ENCODE data around the gene MIR17HG. TPM values are rescaled to one million over a fixed set of nuclear protein-coding genes. Genes with fewer than 3 reads are reported as not detected.

MIR17HG gene
- total RNA-seq, 2 donors from 2014 or later: 22.8 to 23.0 TPM

GRCh38 chr13:91356919-91357612, 9.6 kb downstream of the MIR17HG start:
- Mint-ChIP-seq H3K27me3 (ENCODE audit: insufficient read depth) (no peaks in the 10 kb centered on the region), H3K4me3 (no peak overlapping the region), H3K9me3 (no peaks in the 10 kb centered on the region), H3K4me1 (peaks cover 6% of the 10 kb centered on the region), H3K27ac (no peak overlapping the region), H3K36me3 (ENCODE audit: low read depth) (peaks cover 50% of the 10 kb centered on the region)
- H3K27me3 ChIP-seq (ENCODE audit: control insufficient read depth, insufficient read depth, low read length, poor library complexity, severe bottlenecking): no peaks in the 10 kb centered on the region
- TF ChIP-seq, protein P1, sequence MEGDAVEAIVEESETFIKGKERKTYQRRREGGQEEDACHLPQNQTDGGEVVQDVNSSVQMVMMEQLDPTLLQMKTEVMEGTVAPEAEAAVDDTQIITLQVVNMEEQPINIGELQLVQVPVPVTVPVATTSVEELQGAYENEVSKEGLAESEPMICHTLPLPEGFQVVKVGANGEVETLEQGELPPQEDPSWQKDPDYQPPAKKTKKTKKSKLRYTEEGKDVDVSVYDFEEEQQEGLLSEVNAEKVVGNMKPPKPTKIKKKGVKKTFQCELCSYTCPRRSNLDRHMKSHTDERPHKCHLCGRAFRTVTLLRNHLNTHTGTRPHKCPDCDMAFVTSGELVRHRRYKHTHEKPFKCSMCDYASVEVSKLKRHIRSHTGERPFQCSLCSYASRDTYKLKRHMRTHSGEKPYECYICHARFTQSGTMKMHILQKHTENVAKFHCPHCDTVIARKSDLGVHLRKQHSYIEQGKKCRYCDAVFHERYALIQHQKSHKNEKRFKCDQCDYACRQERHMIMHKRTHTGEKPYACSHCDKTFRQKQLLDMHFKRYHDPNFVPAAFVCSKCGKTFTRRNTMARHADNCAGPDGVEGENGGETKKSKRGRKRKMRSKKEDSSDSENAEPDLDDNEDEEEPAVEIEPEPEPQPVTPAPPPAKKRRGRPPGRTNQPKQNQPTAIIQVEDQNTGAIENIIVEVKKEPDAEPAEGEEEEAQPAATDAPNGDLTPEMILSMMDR (conservative IDR thresholded peaks at IDR 0.05): no peak
- H3K27ac ChIP-seq (ENCODE audit: low read depth, low read length): no peak overlapping the region
- H3K4me1 ChIP-seq (ENCODE audit: control insufficient read depth, insufficient read depth, low read length): no peaks in the 10 kb centered on the region
- H3K4me3 ChIP-seq (ENCODE audit: low read length): no peak overlapping the region
- H3K9me3 ChIP-seq (ENCODE audit: control insufficient read depth, low read length): no peaks in the 10 kb centered on the region
- DNase-seq: no peak
- H3K36me3 ChIP-seq (ENCODE audit: control insufficient read depth, insufficient read depth, low read length): peaks cover 61% of the 10 kb centered on the region
- no peak overlapping the region for H3K9ac ChIP-seq (ENCODE audit: extremely low read depth, low read length, poor library complexity, severe bottlenecking)
- 91% methylated on average over 5 of the region's 6 CpGs for WGBS, 2 experiments (ENCODE audit: insufficient coverage in 1 of 2, insufficient read length in 1 of 2)

DNA sequence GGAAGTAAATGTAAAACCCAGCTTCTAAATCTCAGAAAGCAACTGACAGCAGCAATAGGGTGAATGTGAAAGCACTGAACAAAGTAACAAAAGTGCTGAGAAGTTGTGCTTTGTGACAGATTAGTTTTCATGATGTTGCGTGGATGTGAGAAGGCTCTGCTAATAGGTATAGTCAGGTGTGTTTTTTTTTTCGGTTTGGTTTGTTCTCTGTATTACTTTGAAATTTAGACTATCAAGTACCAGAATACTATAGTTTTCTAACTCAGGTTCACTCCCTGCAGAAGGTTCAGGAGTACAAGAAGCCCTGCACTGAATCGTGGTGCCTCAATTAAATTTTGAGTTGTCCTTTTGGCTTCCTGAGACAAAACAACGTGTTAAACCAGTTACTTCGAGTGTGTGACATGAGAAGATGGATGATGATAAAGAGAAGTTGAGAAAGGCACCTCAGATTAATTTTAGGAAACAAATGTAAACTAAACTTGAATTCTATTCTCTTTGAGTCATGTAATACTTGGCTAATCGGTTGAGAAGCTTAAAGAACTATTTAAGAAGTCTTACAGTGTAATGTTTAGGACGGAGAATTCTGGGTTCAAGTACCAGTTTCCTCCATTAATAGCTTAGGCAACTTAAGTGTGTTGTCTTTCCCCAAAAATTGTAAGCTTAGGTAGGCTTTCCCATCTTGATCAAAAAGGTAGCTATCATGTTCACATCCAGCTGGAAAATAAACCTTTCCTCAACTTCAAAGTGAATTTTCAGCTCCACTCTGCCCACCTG, 10.3 kb downstream of the MIR17HG start:
- Mint-ChIP-seq H3K4me3 (no peak overlapping the region), H3K27ac (no peak overlapping the region), H3K36me3 (ENCODE audit: low read depth) (peaks cover 44% of the 10 kb centered on the region), H3K9me3 (no peaks in the 10 kb centered on the region), H3K4me1 (peaks cover 4% of the 10 kb centered on the region), H3K27me3 (ENCODE audit: insufficient read depth) (no peaks in the 10 kb centered on the region)
- no peaks in the 10 kb centered on the region for H3K4me1 ChIP-seq (ENCODE audit: control insufficient read depth, insufficient read depth, low read length)
- H3K4me3 ChIP-seq (ENCODE audit: low read length): no peak overlapping the region
- WGBS, 2 experiments (ENCODE audit: insufficient coverage in 1 of 2, insufficient read length in 1 of 2): 92 to 100% methylated on average over 4 to 7 of the region's 7 CpGs
- no peak for DNase-seq
- no peaks in the 10 kb centered on the region for H3K9me3 ChIP-seq (ENCODE audit: control insufficient read depth, low read length)
- H3K27me3 ChIP-seq (ENCODE audit: control insufficient read depth, insufficient read depth, low read length, poor library complexity, severe bottlenecking): no peaks in the 10 kb centered on the region
- no peak overlapping the region for H3K9ac ChIP-seq (ENCODE audit: extremely low read depth, low read length, poor library complexity, severe bottlenecking)
- H3K27ac ChIP-seq (ENCODE audit: low read depth, low read length): no peak overlapping the region
- peaks cover 56% of the 10 kb centered on the region for H3K36me3 ChIP-seq (ENCODE audit: control insufficient read depth, insufficient read depth, low read length)
- TF ChIP-seq, protein P1 (conservative IDR thresholded peaks at IDR 0.05): no peak

GRCh38 chr13:91358387-91358782, 10.9 kb downstream of the MIR17HG start:
- 98 to 100% methylated on average over 1 to 2 of the region's 2 CpGs for WGBS, 2 experiments (ENCODE audit: insufficient coverage in 1 of 2, insufficient read length in 1 of 2)
- H3K27ac Mint-ChIP-seq: no peak overlapping the region
- TF ChIP-seq, protein P1 (conservative IDR thresholded peaks at IDR 0.05): no peak
- Histone ChIP-seq H3K4me1 (ENCODE audit: control insufficient read depth, insufficient read depth, low read length) (no peaks in the 10 kb centered on the region), H3K36me3 (ENCODE audit: control insufficient read depth, insufficient read depth, low read length) (peaks cover 50% of the 10 kb centered on the region), H3K27me3 (ENCODE audit: control insufficient read depth, insufficient read depth, low read length, poor library complexity, severe bottlenecking) (no peaks in the 10 kb centered on the region), H3K9me3 (ENCODE audit: control insufficient read depth, low read length) (no peaks in the 10 kb centered on the region), H3K27ac (ENCODE audit: low read depth, low read length) (no peak overlapping the region), H3K9ac (ENCODE audit: extremely low read depth, low read length, poor library complexity, severe bottlenecking) (no peak overlapping the region), H3K4me3 (ENCODE audit: low read length) (no peak overlapping the region)
- H3K36me3 Mint-ChIP-seq (ENCODE audit: low read depth): peaks cover 39% of the 10 kb centered on the region
- H3K9me3 Mint-ChIP-seq: no peaks in the 10 kb centered on the region
- H3K27me3 Mint-ChIP-seq (ENCODE audit: insufficient read depth): no peaks in the 10 kb centered on the region
- H3K4me1 Mint-ChIP-seq: peaks cover 4% of the 10 kb centered on the region
- no peak for DNase-seq
- no peak overlapping the region for H3K4me3 Mint-ChIP-seq
